ENCODE data around the gene KCTD2.
"Not testable (repeated sequence)": the region's sequence is repeated elsewhere in the genome, so short reads cannot be mapped to it uniquely, and the experiment has no call there.

Gene KCTD2

DNA sequence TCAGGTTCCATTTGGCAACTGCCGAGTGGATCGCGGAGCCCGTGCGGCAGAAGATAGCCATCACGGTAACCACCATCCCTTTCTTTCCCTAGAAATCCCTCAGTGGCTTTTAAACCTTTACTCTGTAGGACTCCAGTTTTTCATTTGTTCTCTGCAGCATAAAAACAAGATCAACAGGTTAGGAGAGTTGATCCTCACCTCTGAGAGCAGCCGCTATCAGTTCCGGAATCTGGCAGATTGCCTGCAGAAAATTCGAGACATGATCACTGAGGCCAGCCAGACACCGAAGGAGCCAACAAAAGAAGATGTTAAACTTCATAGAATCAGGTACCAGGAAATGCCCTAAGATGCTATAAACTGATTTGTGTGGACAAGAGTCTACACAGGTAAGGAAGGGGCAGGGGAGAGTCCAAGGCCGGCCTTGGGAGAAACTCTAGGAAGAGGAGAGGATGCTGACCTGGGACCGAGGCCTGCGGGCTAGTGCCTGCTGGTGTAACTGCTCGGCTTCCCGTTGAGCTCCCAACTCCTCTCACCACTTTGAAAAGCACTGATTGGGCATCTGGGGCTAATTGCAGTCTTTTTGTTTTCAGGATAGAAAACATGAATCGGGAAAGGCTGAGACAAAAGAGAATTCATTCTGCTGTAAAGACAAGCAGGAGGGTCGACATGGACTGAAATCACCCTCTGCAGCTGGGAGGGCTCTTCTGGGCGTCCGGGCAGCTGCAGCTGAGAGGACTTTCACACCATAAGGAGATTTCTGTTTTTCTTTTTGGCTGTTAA lies 26.5 kb upstream of the KCTD2 start:
- FAIRE-seq: no peak

DNA sequence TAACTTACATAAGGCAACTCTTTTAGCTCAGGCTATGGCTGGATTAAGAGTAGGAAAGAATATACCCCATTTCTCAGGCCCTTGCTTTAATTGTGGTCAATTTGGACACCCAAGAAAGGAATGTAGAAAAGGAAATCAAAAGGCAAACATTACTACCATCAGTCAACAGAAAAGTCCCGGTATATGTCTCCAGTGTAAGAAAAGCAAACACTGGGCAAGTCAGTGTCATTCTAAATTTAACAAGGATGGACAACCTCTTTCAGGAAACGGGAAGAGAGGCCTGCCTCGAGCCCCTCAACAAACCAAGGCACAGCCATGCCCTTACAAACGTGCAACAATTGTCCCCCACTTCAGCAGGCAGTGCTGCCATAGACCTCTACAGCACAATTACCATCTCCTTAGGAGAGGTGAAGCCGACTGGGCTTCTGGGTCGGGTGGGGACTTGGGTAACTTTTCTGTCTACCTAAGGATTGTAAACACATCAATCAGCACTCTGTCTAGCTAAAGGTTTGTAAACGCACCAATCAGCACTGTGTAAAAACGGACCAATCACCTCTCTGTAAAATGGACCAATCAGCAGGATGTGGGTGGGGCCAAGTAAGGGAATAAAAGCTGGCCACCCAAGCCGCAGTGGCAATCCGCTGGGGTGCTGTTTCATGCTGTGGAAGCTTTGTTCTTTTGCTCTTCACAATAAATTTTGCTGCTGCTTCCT lies 22.2 kb upstream of the KCTD2 start:
- no peak for FAIRE-seq

DNA sequence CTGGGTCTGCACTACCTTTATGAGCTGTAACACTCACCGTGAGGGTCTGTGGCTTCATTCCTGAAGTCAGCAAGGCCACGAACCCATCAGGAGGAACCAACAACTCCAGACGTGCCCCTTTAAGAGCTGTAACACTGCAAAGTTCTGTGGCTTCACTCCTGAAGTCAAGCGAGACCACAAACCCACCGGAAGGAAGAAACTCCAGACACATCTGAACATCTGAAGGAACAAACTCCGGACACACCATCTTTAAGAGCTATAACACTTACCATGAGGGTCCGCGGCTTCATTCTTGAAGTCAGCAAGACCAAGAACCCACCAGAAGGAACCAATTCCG lies 21.7 kb upstream of the KCTD2 start:
- FAIRE-seq: not testable (repeated sequence)

DNA sequence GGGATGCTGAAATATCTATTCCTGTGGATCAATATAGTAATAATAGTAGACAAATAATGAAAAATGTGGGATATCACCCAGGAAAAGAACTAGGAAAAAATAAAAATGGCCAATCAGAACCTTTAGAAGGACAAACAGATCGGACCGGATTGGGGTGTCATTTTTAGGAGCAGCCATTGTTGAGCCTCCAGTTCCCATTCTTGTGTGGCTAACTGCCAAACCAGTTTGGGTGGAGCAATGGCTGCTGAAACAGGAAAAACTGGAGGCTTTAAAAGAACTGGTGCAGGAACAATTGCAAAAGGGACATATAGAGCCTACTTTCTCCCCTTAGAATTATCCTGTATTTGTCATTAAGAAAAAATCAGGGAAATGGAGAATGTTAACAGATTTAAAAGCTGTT lies 20.4 kb upstream of the KCTD2 start:
- not testable (repeated sequence) for FAIRE-seq

DNA sequence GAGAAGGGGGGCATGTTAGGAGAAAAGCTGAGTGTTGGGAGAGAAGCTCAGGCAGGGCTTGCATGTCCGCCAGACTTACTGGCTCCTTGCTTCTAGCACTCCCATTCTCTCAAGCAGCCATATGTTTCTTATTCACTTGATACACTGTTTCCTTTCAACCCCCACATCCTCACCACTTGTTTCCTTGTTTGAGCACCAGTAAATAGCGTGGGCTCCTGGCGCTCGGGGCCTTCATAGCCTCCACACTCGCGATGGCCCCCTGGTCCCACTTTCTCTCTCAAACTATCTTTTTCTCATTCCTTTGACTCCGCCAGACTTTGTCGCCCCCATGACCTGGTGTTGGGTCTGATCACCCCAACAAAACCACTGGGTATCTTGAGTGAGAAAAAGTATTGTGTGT lies 16.9 kb upstream of the KCTD2 start:
- no peak for FAIRE-seq

DNA sequence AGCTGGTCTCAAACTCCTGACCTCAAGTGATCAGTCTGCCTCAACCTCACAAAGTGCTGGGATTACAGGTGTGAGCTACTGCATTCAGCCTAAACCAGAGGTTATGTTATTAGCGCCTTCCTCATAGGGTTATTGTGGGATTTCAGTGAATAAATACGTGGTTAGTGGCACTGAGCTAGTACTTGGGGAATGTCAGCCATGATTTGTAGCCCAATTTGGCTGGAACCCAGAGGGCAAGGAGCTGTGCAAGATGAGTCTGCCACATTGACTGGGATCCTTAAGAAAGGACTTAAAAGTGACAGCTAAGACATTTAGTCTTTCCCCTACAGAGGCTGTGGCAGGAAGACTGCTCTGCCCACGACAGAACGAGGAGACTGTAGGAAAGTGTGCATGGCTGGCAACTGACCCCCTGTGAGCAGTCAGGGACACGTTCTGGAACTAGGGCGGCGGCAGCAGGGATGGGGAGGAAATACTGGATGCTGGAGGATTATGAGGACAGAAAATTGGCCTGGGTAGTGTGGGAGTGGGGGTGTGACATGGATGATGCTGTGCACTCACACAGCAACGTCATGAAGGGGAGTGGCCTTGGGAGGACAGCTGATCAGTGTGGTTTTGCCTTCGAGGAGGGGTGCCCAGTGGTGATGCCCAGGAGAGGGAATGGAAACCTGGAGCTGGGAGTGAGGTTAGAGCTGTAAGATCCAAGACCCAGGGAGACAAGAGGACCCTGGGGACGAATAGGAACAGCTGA lies 14.9 kb upstream of the KCTD2 start:
- no peak for FAIRE-seq

DNA sequence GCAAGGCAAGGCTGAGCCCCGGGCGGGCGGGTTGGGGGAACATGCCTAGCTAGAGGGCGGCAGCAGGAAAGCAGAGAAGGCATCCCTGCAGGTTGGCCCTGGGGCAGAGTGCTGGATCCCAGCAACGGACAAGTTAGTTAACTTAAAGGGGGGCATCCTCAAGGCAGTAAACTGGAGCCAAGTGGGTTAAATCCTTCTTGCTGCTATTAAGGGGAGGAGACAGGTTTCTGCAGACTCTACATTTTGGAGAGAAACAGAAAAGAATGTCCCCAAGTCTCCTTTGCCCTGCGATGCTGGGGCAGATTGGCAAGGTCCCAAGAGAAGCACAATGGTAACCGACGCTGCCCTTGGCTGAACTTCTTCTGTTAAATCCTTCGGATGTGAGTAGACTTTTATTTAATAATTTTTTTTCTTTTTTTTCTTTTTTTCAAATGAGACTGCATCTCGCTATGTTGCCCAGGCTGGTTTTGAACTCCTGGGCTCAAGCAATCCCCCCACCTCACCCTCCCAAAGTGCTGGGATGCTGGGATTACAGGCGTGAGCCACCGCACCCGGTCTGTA lies 14.2 kb upstream of the KCTD2 start:
- no peak for FAIRE-seq

DNA sequence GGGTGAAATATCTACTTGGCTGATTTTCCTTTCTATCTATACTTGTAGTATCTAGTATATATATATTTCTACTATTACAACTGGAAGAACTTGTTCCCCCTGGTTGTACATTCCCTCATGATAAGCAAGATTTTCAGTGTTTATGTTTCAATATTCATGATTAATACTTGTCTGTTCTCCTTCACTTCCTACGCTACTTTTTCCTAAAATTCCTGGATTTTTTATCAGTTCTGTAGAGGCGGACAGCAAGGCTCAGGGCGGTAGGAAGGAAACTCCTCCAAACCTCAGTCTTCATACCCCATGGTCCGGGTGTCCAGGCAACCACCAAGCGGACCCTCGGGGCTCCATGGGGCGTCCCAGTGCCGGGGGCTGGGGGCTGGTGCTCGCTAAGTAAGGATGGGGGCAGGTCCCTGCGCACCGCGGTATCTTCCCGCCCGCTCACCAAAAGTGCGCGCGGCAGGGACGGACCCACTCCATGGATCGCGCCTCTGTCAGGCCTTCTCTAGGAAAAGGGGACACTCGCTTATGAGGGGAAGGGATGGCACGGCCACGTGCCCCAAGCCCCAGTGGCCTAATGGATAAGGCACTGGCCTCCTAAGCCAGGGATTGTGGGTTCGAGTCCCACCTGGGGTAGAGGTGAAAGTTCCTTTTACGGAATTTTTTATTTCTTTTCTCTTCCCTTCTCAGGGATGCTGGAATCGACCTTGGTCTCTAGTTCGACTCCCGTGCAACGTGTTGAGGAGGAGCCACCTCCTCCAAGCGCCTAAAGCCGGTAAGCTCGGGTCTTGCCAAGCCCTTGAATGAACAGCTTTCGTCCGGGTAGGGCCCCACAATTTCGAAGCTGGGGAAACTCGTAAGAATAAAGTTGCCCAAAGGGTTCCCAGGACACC lies 13.4 kb upstream of the KCTD2 start:
- FAIRE-seq: no peak

DNA sequence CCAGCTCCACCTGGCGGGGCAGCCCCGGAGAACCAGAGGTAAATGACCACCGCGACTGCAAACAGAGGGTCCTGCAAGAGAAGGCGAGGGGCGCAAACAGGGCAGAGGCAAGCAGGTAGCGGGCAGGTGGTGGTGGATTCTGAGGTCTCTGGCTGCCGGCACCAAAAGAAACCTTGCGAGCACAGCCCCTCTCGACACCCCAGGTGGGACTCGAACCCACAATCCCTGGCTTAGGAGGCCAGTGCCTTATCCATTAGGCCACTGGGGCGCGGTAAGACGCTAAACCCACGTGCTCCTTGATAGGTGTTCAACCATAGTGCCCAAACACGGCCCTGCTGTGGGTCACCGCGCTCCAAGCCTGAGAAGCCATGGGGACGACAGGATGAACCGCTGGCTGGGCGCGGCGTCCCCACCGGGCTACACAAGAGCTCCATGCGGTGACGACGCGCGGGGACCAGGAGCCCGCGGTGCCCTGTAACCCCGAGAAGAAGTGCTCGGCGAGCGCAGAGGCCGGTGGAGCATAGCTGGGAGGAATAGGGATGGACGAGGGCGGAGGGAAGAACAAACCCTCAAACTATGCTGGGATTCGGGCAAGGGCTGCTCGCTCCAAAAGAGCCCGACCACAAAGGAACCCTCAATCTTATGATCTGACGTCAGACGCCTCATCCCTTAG lies 12.7 kb upstream of the KCTD2 start:
- FAIRE-seq: no peak

DNA sequence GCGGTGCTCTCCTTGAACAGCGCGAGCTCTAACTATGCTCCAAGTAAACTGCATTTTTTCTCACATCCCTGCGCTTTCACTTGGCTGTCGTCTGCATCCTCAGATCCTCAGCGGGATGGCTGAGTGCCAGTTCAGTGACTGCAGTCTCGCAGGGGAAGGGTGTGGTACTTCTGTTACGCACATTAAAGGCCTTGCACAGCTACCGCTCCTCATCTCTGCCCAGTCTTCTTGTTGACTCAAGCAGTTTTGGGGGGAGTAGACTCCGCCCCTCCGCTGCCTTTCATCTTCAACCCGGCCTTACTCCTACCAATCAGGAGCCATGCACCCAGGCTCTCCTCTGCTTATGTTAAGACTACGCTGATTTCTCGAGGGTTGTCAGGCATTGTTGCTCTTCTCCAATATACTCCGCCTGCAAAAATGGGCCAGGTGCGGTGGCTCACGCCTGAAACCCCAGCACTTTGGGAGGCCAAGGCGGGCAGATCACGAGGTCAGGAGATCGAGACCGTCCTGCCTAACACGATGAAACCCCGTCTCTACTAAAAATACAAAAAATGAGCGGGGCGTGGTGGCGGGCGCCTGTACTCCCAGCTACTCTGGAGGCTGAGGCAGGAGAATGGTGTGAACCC lies 10.3 kb upstream of the KCTD2 start:
- FAIRE-seq: no peak

DNA sequence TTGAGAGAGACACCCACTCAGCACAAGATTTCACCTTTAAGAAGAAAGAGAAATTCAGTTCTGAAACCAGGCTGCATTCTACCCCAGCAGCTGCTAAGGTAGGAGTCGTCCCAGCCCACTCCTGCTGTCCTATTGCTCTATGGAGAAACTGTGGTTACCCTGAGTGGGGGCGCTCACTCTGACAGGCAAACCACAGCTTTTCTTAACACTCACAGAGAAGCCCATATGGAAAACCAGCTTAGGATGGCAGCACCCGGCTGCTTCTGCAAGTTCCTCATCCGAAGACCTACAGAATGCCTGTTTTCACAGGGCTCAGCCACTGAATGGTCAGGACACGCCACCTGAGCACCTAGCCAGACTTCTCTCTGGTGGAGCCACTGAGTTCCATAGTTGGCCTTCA lies 7.8 kb upstream of the KCTD2 start:
- no peak for FAIRE-seq

DNA sequence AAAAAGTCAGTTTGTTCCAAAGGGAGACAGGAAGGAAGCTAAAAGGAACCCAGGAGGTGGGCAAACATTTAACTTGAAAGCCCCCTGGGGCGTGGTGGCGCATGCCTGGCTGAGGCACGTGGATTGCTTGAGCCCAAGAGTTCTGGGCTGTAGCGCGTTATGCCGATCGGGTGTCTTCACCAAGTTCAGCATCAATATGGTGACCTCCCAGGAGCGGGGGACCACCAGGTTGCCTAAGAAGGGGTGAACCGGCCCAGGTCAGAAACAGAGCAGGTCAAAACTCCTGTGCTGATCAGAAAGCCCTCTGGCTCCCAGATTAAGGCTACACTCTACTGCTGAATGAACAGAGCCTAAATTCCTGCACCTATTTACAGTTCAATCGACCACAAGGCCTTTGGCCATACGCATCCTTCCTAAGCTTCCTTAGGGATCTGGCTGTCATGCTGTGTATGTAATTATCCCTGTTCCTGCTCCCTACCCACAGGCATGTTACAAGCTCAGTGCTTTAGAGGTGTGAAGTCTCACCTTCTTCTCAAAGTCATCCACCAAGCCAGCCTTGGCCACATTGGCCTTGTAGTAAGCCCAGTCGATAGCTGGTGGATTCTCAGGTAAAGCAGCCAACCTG lies 5.3 kb upstream of the KCTD2 start:
- no peak for FAIRE-seq

DNA sequence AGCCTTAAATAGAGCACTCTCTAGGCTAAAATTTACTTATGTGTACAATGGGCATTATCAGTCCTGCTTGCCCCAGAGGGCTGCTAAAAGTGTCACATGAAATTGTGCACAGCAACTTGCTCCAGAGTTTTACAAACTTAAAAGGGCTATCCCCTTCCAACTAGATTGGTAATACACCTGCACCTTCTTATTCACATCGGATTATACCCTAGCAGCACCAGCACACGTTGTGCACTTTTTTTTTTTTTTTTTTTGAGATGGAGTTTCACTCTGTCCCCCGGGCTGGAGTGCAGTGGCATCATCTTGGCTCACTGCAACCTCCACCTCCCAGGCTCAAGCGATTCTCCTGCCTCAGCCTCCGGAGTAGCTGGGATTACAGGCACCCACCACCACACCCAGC lies 3.2 kb upstream of the KCTD2 start:
- FAIRE-seq: not testable (repeated sequence)

DNA sequence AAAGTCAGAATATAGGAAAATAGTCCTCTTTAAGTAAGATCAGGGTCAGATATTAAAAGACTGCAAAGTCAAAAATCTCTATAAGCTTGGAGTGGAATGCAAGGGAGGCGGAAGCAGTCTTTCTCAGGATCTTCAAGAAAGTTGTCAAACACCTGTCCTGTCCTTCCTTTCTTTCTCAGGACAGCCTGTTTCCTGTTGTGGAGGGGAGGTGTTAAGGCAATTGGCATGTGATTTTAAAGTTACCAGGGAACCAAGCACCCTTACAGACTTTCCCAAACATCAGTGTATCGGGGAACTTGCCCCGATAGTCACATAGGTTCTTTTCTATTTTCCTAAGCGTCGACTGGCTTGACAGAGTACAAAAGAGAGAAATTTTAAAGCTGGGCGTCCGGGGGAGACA lies 2.3 kb upstream of the KCTD2 start:
- FAIRE-seq: no peak

DNA sequence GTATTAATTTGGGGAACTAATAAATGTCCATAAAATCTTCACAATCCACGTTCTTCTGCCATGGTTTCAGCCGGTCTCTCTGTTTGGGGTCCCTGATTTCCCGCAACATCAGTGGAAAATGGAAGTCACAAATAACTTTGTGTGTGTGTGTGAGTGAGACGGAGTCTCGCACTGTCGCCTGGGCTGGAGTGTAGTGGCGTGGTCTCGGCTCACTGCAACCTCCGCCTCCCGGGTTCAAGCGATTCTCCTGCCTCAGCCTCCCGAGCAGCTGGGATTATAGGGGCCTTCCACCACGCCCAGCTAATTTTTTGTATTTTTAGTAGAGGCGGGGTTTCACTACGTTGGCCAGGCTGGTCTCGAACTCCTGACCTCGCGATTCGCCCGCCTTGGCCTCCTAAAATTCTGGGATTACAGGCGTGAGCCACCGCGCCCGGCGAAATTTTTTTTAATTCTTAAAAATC lies 1.0 kb upstream of the KCTD2 start:
- not testable (repeated sequence) for FAIRE-seq

DNA sequence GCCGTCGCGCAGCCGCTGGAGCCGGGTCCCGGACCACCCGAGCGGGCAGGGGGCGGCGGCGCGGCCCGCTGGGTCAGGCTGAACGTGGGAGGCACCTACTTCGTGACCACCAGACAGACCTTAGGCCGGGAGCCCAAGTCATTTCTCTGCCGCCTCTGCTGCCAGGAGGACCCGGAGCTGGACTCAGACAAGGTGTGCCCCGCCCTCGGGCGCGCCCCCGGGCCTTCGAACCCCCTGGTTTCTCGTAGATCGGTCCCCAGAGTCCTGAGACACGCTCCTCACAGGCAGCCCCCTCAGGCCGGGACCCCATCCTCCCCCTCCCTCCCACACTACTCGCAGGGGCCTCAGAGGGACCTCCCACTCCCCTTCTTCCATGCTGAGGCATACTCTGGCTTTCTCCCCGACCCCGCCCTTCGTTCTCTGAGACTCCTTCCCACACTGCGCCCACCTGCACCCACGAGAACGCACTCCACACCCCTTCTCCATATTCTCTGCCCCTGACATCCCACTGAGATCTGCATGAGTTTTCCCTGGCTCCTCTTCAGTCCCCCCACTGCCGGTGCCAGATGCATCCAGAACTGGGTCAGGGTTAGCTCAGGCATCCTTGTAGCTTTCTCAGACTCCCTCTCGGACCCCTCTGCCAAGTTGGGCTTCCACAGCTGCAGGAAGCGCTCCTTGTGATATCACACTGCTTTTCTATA lies 523 bp downstream of the KCTD2 start:
- FAIRE-seq: no peak

DNA sequence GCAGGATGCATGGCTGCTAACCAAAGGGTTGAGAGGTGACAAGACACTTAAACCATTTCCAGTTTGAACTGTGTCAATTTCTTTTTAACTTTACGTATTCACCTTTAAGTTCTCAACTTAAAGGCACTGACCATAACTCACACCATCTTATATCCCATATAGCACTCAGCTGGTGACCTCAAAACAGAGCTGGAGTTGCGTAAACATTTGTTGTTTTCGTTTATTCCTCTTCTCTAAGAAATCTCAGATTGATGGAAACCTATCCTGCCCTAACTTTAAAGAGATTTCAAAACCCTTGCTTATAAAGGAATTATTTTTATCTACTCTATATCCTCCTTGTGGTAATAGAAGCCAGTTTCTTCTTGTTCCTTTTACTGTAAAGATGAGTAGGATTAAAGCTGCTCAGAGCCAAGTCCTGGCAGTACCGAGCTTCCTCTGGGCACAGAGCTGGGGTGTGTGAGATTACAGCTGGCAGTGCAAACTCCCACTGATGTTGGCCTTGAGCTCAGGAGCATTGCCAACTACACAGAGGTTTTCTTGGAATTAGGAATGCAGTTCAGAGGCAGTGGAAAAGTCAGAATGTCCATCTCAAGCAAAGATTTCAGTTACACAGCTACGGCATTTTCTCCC lies 1.3 kb downstream of the KCTD2 start:
- no peak for FAIRE-seq

DNA sequence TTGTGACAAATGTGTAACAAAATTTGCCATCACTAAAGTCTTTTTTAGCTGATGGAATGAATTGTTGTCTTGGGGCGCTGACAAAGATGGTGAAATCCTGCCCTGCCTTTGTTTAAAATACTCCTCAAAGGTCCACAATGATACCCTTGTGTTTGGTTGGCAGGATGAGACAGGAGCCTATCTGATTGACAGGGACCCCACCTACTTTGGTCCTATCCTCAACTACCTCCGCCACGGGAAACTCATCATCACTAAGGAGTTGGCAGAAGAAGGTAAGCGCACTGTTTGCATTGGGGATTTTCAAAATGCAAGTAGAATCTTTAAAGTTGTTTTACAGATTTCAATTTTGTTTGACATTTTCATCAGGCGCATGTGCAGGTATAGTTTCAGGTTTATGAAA lies 2.0 kb downstream of the KCTD2 start:
- no peak for FAIRE-seq

DNA sequence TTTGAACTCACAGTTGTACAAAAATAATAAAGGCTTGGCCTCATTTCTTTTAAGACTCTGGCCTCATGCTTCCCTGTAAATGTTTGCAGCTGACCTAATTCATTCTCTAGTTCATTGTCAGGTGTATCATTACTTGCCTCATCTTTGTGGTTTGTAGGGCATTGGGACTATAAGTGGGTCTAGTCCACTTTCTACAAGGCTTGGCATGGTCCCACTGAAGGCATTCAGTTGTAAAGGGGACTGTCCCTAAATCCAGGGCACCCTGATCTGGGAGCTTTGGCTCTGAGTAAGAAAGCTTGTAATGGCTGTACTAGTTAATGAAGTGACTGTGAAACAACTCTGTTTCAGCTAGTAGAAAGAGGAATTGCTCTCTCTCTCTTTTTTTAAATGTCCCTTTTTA lies 2.7 kb downstream of the KCTD2 start:
- FAIRE-seq: no peak

DNA sequence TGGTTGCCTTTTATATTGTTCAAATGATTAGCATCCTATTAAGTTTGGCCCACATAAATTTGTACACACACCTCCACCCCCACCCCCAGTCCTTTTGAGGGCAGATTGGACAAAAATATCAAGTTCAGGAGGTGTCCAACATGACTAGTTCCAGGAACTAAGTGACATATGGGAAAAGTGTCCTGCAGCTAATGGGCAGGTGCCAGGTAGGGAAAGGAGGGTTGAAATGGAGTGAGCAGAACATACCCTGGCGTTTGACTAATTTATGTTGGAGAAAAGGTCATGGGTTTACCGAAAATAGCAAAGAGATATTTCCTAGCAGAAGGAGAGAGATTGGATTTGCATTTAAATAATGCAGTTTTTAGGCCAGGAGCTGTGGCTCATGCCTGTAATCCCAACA lies 4.9 kb downstream of the KCTD2 start:
- no peak for FAIRE-seq
